K562 (cell line): Measurements from ENCODE around the gene VEZF1. TPM values are rescaled to one million over a fixed set of nuclear protein-coding genes. Genes with fewer than 3 reads are reported as not detected.

Source experiments
- ATAC-seq: fragments of 200-7000 bp; cut with Tn5 transposase; 3 replicates; pipeline ENCODE4 v1.9.1; 2020; ENCODE audit warnings: moderate library complexity
- BruUV-seq: library from RNA; stranded (reverse); fragments of 400-500 nt; replicated peaks from 2 replicates; lab custom pipeline; 2021; lab: Mats Ljungman, UMichigan
- CTCF ChIA-PET: fragments of 300-600 bp; formaldehyde crosslinking; extraction: SDS; loops from one replicate; lab custom pipeline; 2021; ENCODE audit warnings: low intra/inter-chr PET ratio; lab: Yijun Ruan, JAX
- POLR2A ChIA-PET: fragments of 300-600, 350-650 bp; sonication (Branson Sonifier 250); formaldehyde crosslinking; extraction: SDS; loops from one replicate; lab custom pipeline; 2021; ENCODE audit warnings: antibody characterized with exemption, inconsistent platforms; lab: Yijun Ruan, JAX
- DNase-seq, 4 experiments: peaks; one replicate each; pipeline versions ENCODE4 v3.0.0 to v3.0.0-alpha.2; 2011 to 2018; ENCODE audit warnings: low spot score in 3 of 4, mixed read lengths in 3 of 4; ENCODE audit errors: extremely low read depth in 1 of 4
- FAIRE-seq: peaks from 2 replicates; lab custom pipeline; 2011; peaks lifted over from hg19 to GRCh38; lab: Jason Lieb, UNC
- H2AFZ ChIP-seq: 2 replicates; pipeline ENCODE4 v1.6.0; 2011; ENCODE audit warnings: low read depth, low read length, control low read depth, inconsistent platforms
- H3K27ac ChIP-seq: fragments of 200-600 bp; 3 replicates; pipeline ENCODE4 v1.8.0; 2011; ENCODE audit warnings: low read depth, mild to moderate bottlenecking, control low read depth, inconsistent platforms, low read length, moderate library complexity, mixed read lengths; ENCODE audit errors: extremely low read depth
- H3K27me3 ChIP-seq, 2 experiments: fragments of 300-600 bp in 1 of 2; 2 replicates in 1 of 2; 3 replicates in 1 of 2; pipeline versions ENCODE4 v1.6.0 to v1.8.0; 2011; ENCODE audit warnings: inconsistent platforms in 2 of 2, low read length in 2 of 2, mild to moderate bottlenecking in 1 of 2, mixed read lengths in 1 of 2, moderate library complexity in 1 of 2; ENCODE audit not compliant: control insufficient read depth in 2 of 2, insufficient read depth in 2 of 2
- H3K36me3 ChIP-seq: fragments of 300-600 bp; 3 replicates; pipeline ENCODE4 v1.8.0; 2011; ENCODE audit warnings: mild to moderate bottlenecking, low read length, inconsistent platforms; ENCODE audit not compliant: control insufficient read depth, insufficient read depth
- H3K4me1 ChIP-seq, 2 experiments: fragments of 200-600 bp in 1 of 2; replicated peaks in 1 of 2; 2 replicates in 1 of 2; 3 replicates in 1 of 2; pipeline versions ENCODE4 v1.5.1 to v1.8.0; 2011; ENCODE audit warnings: inconsistent platforms in 2 of 2, low read length in 2 of 2, mild to moderate bottlenecking in 1 of 2, mixed read lengths in 1 of 2, moderate library complexity in 1 of 2; ENCODE audit not compliant: control insufficient read depth in 2 of 2, insufficient read depth in 2 of 2
- H3K4me2 ChIP-seq: 2 replicates; pipeline ENCODE4 v1.6.1; 2011; ENCODE audit warnings: low read length, control low read depth, inconsistent platforms, mixed read lengths; ENCODE audit not compliant: insufficient read depth
- H3K4me3 ChIP-seq: fragments of 200-600 bp; sonication (generic), shearing (Covaris generic); 2 replicates; pipeline ENCODE4 v1.5.1; 2016; ENCODE audit warnings: control low read depth, inconsistent platforms
- H3K79me2 ChIP-seq: fragments of 200-600 bp; 3 replicates; pipeline ENCODE4 v1.8.0; 2011; ENCODE audit warnings: low read length, inconsistent platforms; ENCODE audit not compliant: control insufficient read depth, insufficient read depth
- H3K9ac ChIP-seq, 2 experiments: 2 replicates each; pipeline versions ENCODE4 v1.6.0 to v1.6.1; 2011; ENCODE audit warnings: low read depth in 2 of 2, low read length in 2 of 2, control low read depth in 1 of 2, inconsistent platforms in 1 of 2, mild to moderate bottlenecking in 1 of 2, mixed read lengths in 1 of 2; ENCODE audit not compliant: insufficient read depth in 1 of 2
- H3K9me1 ChIP-seq: one replicate; pipeline ENCODE4 v1.6.0; 2011; ENCODE audit warnings: inconsistent platforms, mild to moderate bottlenecking, low read length, moderate library complexity; ENCODE audit not compliant: control insufficient read depth, insufficient read depth
- H3K9me3 ChIP-seq: replicated peaks from 2 replicates; pipeline ENCODE4 v1.5.1; 2011; ENCODE audit warnings: low read depth, low read length, inconsistent platforms; ENCODE audit not compliant: control insufficient read depth, insufficient read depth
- H4K20me1 ChIP-seq: replicated peaks from 2 replicates; pipeline ENCODE4 v1.6.1; 2011; ENCODE audit warnings: low read length, inconsistent platforms, mixed read lengths; ENCODE audit not compliant: control insufficient read depth, insufficient read depth
- HBP1 ChIP-seq: fragments of 450-650 bp; formaldehyde crosslinking; IDR thresholded peaks from 2 replicates; pipeline ENCODE4 v1.4.0; 2022; ENCODE audit warnings: missing genetic modification characterization
- WGBS: fragments of 100-300 bp; shearing (Covaris generic); methylation state at CpG from one replicate; pipeline ENCODE4 v1.1.6; 2016; ENCODE audit warnings: low coverage, mixed read lengths; ENCODE audit not compliant: insufficient coverage; ENCODE audit errors: missing lambda C conversion rate; 5-methylcytosine and 5-hydroxymethylcytosine counted together
- in situ Hi-C: fragments of 300-500 bp; cut with MboI; formaldehyde crosslinking; loops from 4 replicates; pipeline ENCODE4 v1.15.0; 2018; ENCODE audit warnings: inconsistent platforms, mixed read lengths
- intact Hi-C: fragments of 100-400 bp; cut with micrococcal nuclease; formaldehyde crosslinking; loops from 2 replicates; pipeline ENCODE4 v1.14.2; 2022
- polyA plus RNA-seq, 8 experiments: library from polyadenylated mRNA; depleted of rRNA in 4 of 8; stranded (reverse) in 5 of 8; unstranded in 3 of 8; fragments of >200 nt; fragmentation: Nextera tagmentation in 2 of 8; fragmentation: Illumina TruSeq in 1 of 8; extraction: Ambion mirVana in 2 of 8; extraction: Trizol in 1 of 8; gene quantifications; 2 replicates each; pipeline versions ENCODE4 v1.2.1 to v1.2.3, GENCODE V29; 2011 to 2014; ENCODE audit warnings: inconsistent platforms in 1 of 8, missing spikeins in 1 of 8
- total RNA-seq, 7 experiments: library from RNA; depleted of rRNA in 6 of 7; stranded (reverse); fragments of >200 nt in 6 of 7; fragmentation: Illumina TruSeq in 2 of 7; extraction: Trizol in 2 of 7; gene quantifications; 2 replicates each; pipeline versions ENCODE4 v1.2.1 to v1.2.3, GENCODE V29; 2011 to 2021; ENCODE audit warnings: low replicate concordance in 1 of 7

VEZF1 gene
- total and polyA plus RNA-seq, 9 of the 15 experiments (the other 6 are each of a cell fraction or from before 2014, with no cell fraction given) = 9.5 to 33.4 (median 22.1) TPM

DNA sequence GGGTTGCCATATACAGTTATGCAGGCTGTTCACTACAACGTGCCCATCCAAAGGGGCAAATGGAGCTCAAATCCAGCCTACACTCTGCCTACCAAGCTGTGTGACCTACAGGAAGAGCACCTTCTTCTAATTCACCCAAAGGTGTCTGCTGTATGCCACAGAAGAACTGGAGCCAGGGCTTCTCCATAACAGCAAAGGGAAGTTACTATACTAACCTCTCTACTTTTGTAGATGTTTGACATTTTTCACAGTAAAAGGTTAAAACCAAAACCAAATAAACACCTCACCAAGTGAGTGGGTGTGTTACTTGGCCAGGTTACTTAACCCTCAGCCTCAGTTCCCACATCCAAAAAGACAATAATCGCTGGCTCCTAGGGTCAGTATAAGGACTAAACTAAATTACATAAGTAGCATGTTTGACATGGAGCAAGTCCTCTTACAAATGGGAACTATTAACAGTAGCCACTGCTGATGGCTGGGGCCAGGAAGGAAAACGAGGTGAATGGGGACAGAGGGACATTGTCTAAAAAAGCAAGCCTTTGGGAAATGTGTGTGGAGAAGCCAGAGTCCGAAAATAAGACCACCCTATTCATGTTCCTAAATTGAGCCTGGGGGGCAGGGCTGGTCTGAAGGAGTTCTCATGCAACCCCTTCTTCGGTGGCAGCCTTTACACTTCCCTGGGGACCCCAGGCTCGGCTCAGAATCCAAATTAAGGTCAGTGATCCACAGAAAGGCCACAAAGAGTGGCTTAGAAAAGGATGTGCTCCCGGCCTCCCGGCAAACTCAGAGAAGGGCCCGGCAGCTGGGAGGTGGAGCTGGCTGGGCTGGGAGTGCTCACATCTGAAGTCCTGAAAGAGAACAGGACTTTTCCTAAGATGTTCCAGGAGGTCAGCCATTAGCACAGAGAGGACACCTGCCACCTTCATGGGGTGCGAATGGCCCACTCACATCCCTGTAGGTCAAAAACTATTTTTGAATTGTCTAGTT, 46.4 kb downstream of the VEZF1 start:
- H4K20me1 ChIP-seq = peaks cover 3% of the 10 kb centered on the region; the same call in 1 of the 2 replicates
- no peak overlapping the region for H2AFZ ChIP-seq
- no peak overlapping the region for H3K4me3 ChIP-seq
- in situ Hi-C loops = no loop called here
- ATAC-seq = no peak
- no peaks in the 10 kb centered on the region for H3K9me3 ChIP-seq
- no peak for DNase-seq
- H3K27me3 ChIP-seq = peaks cover 11 to 16% of the 10 kb centered on the region in 2 experiments
- peaks cover 2% of the 10 kb centered on the region for H3K9me1 ChIP-seq
- WGBS = 15% methylated on average over 10 of the region's 10 CpGs
- no peaks in the 10 kb centered on the region for H3K36me3 ChIP-seq
- no TSS peak for BruUV-seq
- ChIA-PET POLR2A (interaction anchor here (0.6 to 2.0 kb wide), 3 partner anchors 9 to 46 kb away, joined by 3 to 16 read pairs (median 3); partner anchors contain the start of gene VEZF1), CTCF (no interaction called here)
- peaks cover 0 to 4% of the 10 kb centered on the region in 2 experiments; a peak in 2 of 5 replicates for H3K4me1 ChIP-seq
- TF ChIP-seq HBP1 (CRISPR knock-in tag) = no peak
- H3K4me2 ChIP-seq = no peak overlapping the region
- intact Hi-C loops = no loop called here
- no peak overlapping the region for H3K9ac ChIP-seq
- H3K27ac ChIP-seq = no peak overlapping the region
- FAIRE-seq = no peak
- no peaks in the 10 kb centered on the region for H3K79me2 ChIP-seq
